HCEC 1CT (cell line): Measurements from ENCODE around the gene NRIP1.

Experiments
- DNase-seq: peaks from one replicate; pipeline ENCODE4 v3.0.0-alpha.2; 2017

NRIP1 gene

GRCh38 chr21:15065392-15066122, 757 bp upstream of the NRIP1 start:
- DNase-seq = peak; percentile 78

DNA sequence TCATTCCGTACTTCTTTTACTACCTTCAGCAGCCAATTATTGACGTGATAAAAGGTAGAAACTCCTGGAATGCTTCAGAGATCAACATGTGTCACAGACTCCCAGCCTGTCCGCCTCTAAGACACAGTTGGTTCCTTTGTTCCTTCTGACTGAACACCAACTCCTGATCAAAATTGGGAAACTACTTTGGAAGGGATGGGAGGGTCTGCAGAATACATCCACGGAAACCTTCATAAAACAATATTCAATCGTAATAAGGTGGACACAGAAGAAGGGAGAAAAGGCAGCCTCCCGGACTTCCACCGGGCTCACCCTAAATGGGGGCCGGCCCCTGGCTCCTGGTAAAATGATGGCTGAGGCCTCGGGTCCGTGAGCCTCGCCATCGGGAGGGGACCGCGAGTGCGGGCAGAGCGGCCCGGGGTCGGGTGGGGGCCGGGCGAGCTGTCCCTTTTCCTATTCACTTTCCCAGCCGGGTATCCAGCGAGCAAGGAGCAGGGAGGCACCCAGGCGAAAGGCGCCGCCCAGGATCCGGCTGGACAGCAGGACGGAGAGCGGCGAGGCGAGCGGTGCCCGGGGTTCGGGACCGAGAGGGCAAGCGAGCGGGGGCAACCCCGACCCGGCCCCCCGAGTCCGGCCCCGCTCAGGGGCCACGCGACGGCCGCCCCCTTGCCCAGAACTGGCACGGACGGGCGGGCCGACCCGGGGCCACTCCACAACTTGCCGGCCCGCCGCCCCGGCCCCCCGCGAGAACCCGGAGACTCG, 805 bp downstream of the NRIP1 start:
- DNase-seq = peak; percentile 54

GRCh38 chr21:15063081-15063813, 1.6 kb downstream of the NRIP1 start:
- peak; percentile 41 for DNase-seq

DNA sequence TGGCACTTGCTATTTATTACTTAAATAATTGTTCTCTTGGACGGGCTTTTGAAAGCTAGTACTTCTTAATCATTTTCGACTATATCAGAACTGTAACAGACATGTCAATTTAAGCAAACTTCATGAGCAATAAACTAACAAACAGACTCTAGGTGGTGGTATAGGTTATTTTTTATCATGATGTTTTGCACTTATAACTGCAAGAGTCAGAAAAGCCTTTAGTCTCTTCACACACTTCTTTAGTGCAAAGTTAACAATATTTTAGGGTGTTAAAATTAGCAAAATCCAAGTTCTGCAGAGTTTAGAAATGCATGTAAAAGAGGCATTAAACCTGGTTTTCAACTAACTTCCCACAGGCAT, 2.2 kb downstream of the NRIP1 start:
- peak; percentile 31 for DNase-seq

GRCh38 chr21:15061747-15062605, 2.8 kb downstream of the NRIP1 start:
- peak; percentile 7 for DNase-seq

- DNase-seq = no peak
Measured at GRCh38 chr21:15061279-15061678, 3.5 kb downstream of the NRIP1 start.

GRCh38 chr21:15060543-15061175, 4.1 kb downstream of the NRIP1 start:
- peak; percentile 26 for DNase-seq

GRCh38 chr21:15059397-15059796, 5.4 kb downstream of the NRIP1 start:
- DNase-seq = no peak

DNA sequence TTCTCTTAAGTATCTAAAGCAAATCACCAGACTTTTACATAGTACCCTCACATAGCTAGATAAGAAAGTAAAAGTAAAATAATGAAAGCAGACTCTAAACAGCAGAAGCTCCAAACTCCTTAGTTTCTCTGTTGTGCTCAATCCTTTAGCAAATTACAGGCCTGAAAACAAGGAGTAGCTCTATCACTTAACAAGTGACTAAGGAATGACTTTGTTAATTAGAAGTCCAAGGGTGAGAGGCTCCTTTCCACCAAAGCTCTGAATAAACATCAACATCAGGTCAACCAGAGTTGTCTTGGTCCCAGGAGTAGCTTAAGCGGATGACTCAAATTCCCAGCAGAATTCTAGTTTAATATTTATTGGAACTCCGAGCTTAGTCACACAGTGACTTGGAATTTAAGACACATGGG, 5.9 kb downstream of the NRIP1 start:
- DNase-seq = peak; percentile 76

DNA sequence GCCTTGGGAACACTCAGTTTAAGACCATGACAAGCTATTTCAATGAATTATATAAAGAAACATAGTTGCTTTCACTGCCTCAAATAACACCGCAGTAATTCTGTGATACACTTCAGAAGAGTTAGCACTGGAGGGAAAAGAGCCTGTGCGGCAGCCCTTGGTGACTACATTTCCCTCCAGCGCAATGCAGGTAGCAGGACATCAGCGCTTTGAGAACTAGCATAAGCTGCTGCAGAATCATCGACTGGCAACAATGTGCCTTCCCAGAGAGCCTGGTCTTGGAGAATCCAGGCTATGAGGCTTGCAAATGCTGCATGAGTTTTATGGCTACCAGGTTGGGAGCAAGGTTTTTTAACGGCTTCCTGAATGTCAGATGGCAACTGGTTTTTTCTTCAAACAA, 7.5 kb downstream of the NRIP1 start:
- DNase-seq = no peak

DNA sequence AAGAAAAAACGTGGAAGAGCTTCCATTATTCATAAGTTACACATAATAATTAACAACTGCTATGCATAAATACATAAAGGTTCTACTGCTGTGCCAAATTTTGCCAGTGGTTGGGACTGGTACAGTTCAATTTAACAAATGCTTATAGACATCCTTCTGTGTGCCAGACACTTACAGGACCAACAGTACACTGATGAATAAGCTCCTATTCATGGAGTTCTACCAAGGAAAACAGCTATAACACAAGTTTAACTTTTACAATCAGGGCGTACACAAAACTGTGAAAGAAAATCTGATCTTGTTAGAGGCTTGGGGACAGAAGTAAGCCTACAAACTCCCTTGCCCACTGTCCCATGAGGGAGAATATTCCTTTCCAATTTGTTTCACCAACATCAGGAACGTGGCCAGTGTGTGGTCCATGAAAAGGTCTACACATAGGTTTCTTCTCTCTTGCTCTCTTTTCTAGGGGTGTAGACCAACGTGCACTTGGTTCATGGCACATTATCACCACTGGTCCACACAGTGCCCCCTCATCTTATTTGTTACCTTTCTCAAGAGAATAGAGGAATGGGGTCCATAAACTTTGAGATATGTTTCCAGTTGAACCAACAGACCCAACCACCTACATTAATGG, 10.1 kb downstream of the NRIP1 start:
- DNase-seq = no peak

DNA sequence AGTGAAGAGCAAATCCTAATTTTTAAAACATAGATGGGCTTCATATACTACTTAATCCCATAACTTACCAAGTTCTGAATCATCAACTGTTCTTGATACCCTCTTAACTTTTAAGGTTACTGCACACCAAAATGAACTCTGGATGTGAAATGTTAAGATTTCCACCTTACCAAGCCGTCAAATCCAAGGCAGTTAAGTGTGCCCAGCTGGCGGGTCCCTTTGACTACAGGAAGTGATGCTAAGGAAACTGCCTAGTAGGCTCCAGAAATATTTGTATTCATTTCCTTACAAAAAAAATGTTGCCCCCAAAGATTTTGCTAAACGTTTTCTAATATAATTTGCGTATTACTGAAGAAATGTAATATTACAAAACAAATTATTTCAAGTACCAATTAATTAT, 10.7 kb downstream of the NRIP1 start:
- DNase-seq = no peak

DNA sequence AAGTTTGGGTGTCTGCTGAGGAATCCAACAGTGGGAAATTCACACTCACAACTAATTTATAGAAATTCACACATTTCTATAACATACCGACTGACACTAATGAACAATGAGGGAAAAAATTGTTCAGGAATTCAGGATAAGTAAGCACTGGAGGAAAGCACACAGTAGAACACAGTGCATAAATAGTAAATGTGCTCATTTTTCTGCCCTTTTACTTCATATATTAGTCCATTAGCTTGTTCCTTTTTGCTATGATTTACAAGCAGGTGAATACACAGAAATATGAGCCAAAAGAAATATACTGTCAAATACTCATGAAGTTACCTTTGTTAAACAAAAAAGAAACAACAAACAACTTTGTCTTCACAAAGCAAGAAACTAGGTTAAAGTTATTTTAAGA, 11.3 kb downstream of the NRIP1 start:
- DNase-seq = no peak

- DNase-seq = no peak
Measured at GRCh38 chr21:15052459-15052763, 12.4 kb downstream of the NRIP1 start.

GRCh38 chr21:15051644-15052458, 12.9 kb downstream of the NRIP1 start:
- DNase-seq = peak; percentile 69

- no peak for DNase-seq
Measured at GRCh38 chr21:15050568-15051377, 14.0 kb downstream of the NRIP1 start.

GRCh38 chr21:15045017-15045416, 19.8 kb downstream of the NRIP1 start:
- no peak for DNase-seq

DNA sequence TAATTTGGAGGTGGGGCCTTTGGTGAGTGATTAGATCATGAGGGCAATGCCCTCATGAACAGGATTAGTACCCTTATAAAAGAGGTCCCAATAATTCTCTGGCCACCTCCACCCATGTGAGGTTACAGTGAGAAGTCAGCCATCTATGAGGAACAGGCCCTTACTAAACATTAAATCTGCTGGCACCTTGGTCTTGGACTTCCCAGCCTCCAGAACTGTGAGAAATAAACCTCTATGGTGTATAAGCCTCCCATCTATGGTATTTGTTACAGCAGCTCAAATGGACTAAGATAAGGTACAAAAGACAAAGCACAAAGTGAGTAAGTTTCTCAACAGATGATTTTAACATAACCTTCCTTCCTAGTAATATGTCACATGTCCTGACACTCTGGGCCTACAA, 22.3 kb downstream of the NRIP1 start:
- no peak for DNase-seq

DNA sequence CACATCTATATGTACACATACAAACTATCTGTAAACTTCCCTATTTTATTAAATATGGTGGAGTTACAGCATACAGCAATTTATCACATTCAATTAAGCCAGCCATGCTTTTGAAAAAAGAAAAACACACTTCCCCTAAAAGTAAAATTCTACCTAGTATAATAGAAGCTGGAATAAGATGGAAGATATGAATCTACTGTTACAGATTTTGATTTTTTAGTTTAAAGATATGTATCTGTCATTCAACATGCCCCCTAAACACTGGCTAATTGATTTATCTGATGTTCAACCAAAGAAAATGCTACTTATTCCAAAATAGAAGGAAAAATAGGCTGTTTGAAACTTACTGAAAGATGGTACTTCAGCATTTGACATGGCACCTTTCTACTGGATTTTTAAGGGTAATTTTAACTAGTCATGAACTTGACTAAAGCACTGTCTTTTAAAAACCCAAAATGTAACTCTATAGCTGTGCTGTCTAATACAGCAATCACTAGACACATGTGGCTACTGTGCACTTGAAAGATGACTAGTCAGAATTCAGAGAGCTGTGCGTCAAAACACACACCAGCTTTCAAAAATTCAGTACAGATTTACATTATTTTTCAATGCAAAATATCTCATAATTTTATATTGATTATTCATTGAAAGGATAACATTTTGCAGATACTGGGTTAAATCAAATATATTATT, 25.0 kb downstream of the NRIP1 start:
- no peak for DNase-seq

GRCh38 chr21:15037900-15038293, 26.9 kb downstream of the NRIP1 start:
- DNase-seq = no peak
